GM23248 (cell line): ENCODE results near the gene PCID2.

ENCODE experiments used
- EZH2 ChIP-seq: fragments of 200-600 bp; sonication (generic); IDR thresholded peaks from 2 replicates; pipeline ENCODE4 v1.6.1; 2018; ENCODE audit warnings: antibody characterized with exemption, mild to moderate bottlenecking; ENCODE audit not compliant: insufficient read depth, poor library complexity, severe bottlenecking
- EZH2phosphoT487 ChIP-seq: fragments of 200-600 bp; sonication (generic); IDR thresholded peaks from 2 replicates; pipeline ENCODE4 v1.6.1; 2018; ENCODE audit warnings: antibody characterized with exemption, moderate library complexity, mild to moderate bottlenecking, low read depth; ENCODE audit not compliant: insufficient read depth

DNA sequence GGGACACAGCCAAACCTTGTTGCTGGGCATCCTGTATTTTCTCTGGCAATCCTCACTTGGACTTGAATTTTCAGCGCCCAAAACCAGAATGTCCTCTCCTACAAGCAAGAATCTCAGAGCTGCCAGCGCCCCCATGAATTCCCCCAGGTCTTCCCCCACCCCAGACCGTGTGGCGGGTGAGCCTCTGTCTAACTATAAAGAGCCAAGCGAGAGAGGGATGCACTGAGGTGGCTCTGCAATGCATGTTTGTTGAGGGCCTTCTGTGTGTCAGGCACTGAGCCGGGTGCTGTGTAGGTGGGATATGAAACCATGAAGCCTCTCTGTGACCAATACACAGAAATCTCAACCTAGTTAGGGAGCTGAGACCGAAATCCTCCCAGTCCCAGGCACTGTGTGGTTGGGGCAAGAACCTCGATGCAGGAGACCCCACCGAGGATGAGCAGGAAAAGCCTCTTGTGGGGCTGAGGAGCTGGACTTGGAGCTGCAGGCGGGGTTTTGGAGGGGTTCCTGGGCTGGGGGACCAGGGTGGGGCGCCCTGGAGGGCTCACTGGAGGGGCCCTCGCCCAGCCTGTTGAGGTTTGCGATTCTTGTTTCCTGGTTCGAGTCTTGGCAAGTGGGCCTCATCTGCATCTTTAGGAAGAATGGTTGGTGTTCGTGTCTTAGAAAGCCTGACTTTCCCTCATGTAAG, 62.4 kb downstream of the PCID2 start:
- TF ChIP-seq EZH2phosphoT487: no peak
- no peak for TF ChIP-seq EZH2
